Measurements from ENCODE around the gene DCTN1.

Gene DCTN1

DNA sequence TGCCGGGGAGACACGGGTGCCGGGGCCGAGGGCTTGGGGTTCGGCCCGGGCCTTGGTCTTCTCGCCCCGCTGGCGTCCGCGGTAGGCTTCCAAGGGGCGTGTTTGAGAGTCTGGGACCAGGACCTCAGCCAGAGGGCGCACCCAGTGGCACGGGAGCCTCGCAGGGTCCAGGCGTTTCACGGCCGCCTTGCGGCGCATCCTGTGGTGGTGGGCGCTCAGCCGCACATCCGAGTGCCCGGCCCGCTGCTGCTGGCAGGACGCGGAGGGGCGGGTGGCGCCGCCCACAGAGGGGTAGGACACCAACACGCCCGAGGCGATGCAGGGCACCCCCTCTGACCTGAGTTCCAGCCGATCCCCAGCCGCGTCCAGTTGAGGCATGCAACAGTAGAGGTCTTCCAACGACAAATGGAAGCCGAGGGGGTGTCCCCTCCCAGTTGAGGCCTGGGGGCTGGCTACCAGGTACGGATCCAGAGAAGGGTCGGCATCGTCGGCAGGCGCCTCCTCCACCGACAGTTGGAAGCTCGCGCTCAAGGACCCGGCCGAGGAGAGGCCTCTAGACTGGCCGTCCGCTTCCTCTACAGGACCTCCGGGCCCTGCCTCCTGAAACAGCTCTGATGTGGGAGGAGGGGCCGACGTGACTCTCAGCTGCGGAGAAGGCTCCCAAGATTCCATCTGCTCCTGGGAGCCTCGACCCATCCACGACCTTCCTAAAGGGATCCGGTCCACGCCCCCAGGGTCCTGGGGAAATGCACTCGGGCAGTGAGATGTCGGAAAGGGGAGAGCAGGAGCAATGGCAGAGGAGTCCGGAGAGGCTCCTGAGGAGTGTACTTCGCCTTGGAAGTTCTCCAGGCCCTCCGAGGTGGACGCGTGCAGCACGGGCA is 35.0 kb upstream of the DCTN1 start:
- intact Hi-C loops (cut with DNase I), result no loop called here
- DNase-seq, result peak in 40 of 42 donors; percentile 56 to 87 (median 74)

DNA sequence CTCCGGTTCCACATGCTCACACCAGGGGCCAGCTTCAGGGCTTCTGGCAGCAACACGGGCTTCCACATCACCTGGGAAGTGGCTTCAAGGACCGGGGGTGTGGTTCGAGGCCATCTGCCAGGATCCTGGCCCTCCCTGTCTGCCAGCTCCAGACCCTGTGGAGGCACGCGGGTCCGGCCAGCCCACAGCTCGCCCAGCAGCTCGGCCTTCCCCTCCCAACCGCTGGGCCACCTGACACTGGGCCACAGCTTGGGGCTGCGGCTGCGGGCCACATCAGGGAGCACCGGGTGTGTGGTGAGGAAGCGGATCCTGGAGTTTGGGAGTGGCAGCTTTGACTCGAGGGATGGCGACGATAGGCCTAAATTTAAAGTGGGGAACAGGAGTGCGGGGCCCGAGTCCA is 34.3 kb upstream of the DCTN1 start:
- intact Hi-C loops (cut with DNase I), result no loop called here

DNA sequence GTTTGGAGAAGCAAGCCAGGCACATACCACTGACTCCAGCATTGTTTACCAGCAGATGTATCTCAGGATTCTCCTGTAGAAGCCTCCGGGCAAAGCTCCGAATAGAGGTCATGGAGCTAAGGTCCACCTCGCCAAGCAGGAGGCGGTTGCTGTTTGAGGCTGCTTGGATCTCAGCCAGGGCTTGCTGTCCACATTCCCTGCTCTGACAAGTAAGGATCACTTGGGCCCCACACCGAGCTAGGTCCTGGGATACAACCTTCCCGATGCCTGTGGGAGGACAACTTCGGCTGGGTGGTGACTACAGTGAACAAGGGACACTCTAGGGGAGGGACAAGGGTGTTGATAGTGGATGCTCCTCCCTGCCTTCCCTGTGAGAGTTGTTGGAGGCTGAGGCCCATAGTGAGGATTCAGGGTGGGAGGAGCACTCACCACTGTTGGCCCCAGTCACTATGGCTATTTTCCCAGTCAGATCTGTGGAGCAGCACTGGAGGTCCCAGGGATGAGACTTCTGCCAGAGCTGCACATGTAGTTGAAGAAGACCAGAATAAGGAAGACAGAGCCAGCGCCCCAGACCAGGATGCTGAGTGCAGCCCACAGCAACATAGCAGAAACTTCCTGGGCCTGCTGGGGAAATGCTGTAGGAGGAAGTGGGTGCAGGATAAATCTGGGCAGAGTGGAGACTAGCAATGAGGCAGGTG is 33.0 kb upstream of the DCTN1 start:
- intact Hi-C loops (cut with DNase I), result no loop called here

More for the DNA sequence above, 34.3 kb upstream of the DCTN1 start:
- no peak for DNase-seq

DNA sequence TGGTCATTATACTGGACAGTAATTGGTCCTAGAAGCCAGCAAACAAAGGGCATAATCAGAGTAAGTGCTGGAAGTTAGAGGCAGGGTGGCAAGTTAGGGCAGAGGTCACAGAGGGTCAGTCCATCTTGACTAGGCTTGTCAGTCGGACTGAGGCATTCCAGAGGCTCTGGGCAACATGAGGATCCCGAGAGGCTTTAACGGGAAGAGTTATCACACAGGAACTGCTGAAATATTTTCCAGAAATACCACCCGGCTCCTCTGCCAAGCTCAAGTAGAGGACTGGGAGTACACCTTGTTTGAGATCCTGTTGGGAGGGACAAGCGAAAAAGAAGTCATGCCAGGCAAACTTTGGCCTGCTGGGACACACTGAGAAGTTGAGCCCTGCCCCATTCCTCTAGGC is 27.6 kb upstream of the DCTN1 start:
- DNase-seq, result peak in 1 of 42 donors; percentile 0
- intact Hi-C loops (cut with DNase I), result no loop called here

More for the DNA sequence above, 33.0 kb upstream of the DCTN1 start:
- peak in 2 of 42 donors; percentile 38 to 47 for DNase-seq

DNA sequence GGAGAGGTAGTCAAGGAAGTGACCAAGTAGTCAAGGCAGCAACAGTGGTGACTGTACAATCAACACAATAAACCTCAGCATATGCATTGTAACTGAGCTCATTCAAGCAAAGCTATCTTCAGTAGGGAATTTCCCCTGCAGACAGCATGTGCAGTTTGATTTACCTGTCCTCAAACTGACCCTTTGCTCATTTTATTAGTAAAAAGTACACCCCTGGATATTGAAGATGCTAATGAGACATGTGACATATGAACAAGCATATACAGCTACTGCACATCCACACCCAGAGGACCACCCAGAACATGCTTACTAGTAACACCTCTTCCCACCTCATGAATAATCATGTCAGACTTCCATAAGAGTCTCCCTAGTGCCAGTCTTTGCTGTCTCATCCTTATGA is 25.9 kb upstream of the DCTN1 start:
- DNase-seq, result no peak
- intact Hi-C loops (cut with DNase I), result no loop called here

DNA sequence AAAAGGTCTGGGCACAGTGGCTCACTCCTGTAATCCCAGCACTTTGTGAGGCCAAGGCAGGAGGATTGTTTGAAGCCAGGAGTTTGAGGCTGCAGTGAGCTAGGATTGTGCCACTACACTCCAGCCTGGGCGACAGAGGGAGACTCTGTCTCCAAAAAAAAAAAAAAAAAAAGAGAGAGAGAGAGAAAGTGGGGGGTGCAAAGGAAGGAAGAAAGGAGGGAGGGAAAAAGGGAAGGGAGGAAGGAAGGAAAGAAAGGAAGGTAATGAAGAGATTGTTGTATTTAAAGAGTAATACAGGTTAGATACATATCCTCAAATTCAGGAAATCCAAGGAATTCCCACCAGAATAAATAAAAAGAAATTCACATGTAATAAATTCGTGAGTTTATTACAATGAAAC is 21.8 kb upstream of the DCTN1 start:
- DNase-seq, result no peak
- intact Hi-C loops (cut with DNase I), result no loop called here

DNA sequence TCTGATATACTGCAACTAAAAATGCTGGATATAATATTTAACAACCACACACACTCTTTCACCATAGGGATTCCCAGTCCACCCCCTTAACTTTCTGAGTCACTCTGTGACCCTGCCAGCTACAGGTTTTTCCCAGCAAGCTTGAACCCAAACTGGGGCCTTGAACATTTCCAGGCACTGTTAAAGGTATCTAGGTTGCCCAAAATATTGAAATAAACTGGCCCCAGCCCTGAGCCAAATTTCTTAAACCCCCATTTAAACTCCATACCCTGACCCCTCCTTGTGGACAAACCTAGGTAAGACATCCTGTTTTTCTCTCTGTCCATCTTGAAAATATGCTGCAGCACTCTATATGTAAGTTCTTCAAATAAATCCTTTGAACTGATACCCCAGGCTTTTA is 19.7 kb upstream of the DCTN1 start:
- intact Hi-C loops (cut with DNase I), result no loop called here
- DNase-seq, result no peak

DNA sequence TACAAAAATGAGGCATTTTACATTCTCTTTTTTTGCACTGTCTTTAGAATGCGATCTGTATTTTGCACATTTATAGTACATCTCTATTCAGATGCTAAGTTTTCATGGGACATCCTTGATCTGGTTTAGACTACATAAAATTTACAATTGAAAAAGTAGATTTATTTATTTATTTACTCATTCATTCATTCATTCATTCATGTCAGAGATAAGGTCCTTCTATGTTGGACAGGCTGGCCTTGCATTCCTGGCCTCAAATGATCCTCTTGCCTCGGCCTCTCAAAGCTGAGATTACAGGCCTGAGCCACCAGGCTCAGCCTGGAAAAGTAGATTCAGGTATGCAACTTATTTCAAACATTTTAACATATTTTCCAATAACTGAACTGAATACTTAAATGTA is 16.0 kb upstream of the DCTN1 start:
- intact Hi-C loops (cut with DNase I), result no loop called here
- DNase-seq, result no peak

DNA sequence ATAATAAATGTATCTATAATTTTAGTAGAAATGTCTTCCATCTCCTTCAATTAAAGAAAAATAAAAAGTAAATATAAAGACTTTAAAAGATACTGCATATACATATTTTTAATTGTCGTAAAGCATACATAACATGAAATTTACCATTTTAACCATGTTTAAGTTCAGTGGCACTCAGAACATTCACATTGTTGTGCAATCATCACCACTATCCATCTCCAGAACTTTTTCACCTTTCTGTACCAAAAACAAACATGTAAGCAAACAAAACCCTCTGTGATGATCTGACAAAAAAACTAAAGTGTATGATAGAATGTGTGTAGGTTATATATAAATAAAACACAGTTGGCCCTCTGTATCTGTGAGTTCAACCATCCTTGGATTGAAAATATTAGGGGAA is 13.4 kb upstream of the DCTN1 start:
- no peak for DNase-seq
- intact Hi-C loops (cut with DNase I), result no loop called here

DNA sequence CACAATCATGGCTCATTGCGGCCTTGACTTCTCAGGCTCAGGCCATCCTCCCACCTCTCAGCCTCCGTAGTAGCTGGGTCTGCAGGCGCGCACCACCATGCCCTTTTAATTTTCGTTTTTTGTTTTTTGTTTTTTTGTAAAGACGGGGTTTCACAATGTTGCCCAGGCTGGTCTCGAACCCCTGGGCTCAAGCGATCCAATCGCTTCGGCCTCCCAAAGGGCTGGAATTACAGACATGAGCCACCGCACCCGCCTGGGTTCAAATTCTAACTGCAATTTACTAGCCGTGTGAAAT is 12.3 kb upstream of the DCTN1 start:
- no peak for DNase-seq
- intact Hi-C loops (cut with DNase I), result no loop called here

DNA sequence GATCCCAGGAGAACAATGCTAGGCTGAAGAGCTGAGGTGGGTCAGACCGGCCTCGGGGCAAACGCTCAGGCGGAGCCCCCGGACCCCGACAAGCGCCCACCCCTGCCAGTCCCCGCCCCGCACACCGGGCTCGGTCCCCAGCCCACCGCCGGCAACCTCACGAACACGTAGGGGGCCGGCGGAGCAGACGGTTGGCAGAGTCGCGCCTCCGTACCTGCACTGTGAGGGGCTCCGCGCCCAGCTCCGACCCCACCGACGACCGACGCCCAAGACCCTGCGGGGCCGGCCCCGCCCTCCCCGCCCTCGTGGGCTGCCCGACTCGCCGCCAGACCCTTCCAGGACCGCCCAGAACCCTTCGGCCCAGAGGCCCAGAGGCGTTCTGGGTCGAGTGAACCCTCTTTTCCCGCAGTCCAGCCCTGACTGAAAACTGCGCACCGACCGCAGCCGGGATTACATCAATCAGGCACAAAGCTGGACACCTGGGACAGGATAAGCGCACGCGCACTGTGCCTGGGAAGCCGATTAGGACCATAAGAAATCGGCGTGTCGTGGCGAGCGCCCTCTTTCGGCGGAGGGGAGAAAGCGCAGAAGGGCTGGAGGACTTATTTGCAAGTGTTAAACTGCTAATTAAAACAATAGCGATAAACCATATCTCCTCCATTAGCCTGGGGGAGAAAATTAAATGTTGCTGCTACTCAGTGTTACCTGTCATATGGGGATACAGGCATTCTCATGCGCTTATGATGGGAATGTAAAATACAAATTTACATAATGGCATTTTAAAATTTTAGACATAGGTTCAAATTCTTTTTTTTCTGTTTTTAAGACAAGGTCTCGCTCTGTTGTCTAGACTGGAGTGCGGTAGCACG is 11.7 kb upstream of the DCTN1 start:
- intact Hi-C loops (cut with DNase I), result no loop called here
- peak; percentile 84 to 97 (median 94) for DNase-seq

DNA sequence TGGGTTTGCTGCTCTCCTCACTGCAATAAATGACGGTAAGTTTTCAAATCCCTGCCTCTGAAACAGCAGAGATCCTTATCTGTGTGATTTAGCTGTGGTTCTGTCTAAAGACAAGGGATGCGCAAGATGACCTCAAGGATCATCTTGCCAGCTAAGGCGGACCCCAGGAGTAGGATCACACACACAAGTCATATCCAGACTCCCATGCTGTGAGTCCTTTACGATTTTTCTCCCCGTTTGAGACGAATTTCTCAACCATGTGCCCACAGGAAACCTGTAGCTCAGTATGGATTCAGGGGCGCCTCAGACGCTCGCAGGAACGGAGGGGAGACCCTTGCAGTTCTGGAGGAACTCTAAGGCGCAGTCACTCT is 11.1 kb upstream of the DCTN1 start:
- intact Hi-C loops (cut with DNase I), result no loop called here
- DNase-seq, result peak in 1 of 42 donors; percentile 36

DNA sequence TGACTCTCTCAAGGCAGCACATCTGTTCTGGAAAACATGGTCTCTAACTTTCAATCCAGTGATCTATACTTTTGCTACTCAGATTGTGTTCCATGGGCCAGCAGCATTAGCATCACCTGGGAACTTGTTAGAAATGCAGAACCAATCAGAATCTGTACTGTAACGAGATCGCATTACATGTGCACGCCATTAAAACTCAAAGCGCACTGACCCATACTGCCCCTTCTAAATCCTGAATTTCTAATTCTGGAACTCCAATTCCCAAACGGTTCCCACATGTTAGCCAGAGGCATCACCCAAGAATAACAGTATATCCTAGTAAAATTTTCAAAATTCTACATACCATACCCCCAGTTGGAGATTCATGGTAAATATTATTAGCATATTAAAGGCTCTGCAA is 10.5 kb upstream of the DCTN1 start:
- intact Hi-C loops (cut with DNase I), result no loop called here
- no peak for DNase-seq

DNA sequence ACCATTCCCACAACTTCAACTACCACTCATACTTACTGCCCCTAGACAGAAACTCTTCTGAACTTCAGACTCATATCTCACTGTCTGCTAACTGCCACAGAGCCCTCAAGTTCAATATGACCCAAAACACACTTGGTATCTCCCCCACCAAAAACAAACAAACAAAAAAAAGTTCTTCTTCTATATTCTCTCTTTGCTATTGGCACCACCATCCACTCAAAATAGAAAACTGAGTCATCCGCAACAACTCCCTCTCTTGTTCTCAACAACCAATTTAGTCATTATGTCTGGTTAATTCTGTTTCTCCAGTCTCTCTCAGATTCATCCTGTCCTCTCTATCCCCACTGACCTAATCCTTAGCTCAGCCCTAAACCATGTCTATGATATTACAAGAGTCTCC is 7.2 kb upstream of the DCTN1 start:
- DNase-seq, result peak in 1 of 42 donors; percentile 46
- intact Hi-C loops (cut with DNase I), result no loop called here

DNA sequence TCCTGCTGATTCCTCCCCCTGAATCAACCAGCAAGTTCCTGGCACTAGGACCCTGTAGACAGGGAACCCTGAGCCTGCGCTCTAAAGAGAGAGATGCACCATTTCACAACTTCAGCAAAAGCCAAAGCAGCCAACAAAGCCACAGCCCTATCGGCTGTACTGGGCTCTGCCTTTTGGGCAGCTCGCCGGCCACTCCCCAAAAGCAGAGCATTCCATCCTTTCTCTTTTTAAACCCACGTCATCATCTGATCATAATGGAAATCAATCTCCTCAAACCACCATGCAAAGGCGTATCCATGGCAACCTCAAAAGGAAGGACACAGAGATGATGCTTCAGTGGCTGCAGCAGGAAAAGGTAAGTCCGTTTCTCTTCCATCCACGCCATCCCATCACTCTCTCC is 5.3 kb upstream of the DCTN1 start:
- intact Hi-C loops (cut with DNase I), result no loop called here
- DNase-seq, result peak; percentile 42 to 91 (median 77)

DNA sequence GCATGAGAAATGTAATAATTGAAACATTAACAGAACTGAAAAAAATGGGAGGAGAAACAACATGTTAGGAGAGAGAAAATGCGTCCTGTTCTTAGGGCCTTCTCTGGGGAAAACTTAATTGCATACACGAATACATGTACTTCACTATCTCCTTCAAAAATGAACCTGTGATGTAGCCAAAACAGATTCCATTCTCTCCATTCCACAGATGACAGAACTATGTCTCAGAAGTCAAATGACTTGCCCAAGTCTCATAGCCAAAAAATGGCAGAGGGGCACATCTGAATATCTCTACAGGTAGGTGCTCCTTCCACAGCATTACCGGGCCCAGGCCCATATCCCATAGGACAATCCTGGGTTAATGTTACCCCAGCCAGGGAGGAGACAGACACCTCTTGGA is 3.9 kb upstream of the DCTN1 start:
- intact Hi-C loops (cut with DNase I), result no loop called here
- no peak for DNase-seq

DNA sequence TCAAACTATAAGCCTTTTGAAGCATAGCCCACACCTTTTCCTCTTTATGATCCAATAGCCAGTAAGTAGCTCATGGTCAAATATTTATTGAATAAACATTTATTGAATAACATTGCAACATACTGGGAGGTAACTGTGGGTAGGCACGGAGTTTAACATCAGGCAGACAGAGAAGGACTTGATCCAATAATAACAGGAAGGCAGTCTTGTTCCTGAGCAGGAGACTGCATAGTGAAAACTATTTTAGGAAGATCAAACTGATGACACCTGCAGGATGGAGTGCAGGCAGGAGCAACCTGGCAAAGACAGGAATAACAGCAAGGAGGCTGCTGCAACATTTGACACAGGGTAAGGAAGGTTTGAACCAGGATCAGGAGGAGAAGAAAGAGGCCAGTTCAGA is 3.1 kb upstream of the DCTN1 start:
- intact Hi-C loops (cut with DNase I), result no loop called here
- DNase-seq, result peak in 16 of 42 donors; percentile 27 to 72 (median 43)

DNA sequence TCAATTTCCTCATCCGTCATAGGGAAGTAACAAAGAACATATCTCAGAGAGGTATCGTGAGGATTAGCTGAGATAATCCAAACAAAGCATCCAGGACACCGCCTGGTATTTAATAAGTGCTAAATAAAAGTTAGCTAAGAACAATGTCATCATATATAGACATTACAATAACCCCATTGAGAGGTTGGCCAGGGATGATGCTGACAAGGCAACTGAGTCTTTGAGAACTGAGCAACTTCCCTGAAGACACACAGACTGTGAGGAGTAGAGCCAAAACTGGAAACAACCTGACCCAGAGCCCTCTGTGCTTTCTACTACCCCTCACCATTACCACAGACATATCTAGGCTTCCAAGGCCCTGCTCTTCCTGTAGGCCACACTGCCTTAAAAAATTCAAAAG is 1.6 kb upstream of the DCTN1 start:
- intact Hi-C loops (cut with DNase I), result no loop called here
- DNase-seq, result no peak

DNA sequence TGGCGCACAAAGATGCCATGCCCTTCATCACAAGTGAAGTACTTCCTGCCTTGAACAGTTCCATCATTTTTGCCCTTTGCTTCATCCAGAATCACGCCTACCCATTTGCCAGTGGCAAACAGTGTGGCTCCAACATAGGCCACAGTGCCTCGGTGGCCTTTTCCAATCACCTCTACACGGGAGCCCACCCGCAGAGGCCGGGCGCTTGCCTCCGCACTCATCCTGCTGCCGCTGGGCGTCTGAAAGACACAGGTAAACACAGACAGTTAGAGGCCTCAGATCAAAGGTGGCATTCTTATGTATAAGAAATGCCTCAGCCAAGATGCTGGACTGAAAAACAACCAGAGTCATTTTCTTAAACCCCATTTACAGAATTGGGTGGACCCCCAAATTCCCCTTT is 2.1 kb downstream of the DCTN1 start:
- no peak for DNase-seq
- intact Hi-C loops (cut with DNase I), result no loop called here

DNA sequence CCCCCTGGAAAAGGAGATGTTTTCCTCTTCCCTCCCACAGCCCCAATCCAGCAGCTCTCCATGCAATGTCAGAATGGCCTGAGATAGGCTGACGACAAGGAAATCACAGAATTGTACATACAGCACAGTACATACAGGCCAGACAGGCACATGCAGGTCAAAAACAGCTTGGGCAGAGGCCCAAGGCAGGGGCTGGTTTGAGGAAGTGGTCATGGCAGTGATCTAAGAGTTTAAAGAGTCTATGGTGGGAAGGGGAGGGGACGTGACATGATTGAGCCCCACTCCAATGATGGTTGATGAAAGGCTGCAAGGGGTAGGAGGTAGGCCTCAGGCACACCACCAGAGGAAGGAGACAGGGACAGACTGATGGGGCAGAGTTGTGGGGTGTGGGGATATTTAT is 4.3 kb downstream of the DCTN1 start:
- no peak for DNase-seq
- intact Hi-C loops (cut with DNase I), result no loop called here
